ENCODE data around the gene ADORA1.

Gene ADORA1

GRCh38 chr1:203165800-203166161 lies 38.3 kb downstream of the ADORA1 start:
- TF ChIP-seq REST (IDR thresholded peaks at IDR 0.05; ENCODE audit: insufficient replicate concordance, low read depth) (no peak), GABPA (IDR thresholded peaks at IDR 0.05; ENCODE audit: low read depth) (no peak), SPI1 (IDR thresholded peaks at IDR 0.05; ENCODE audit: borderline replicate concordance, low read depth) (no peak), POLR2AphosphoS5 (IDR thresholded peaks at IDR 0.05; ENCODE audit: low read depth) (no peak)
- TF ChIP-seq, protein P1, sequence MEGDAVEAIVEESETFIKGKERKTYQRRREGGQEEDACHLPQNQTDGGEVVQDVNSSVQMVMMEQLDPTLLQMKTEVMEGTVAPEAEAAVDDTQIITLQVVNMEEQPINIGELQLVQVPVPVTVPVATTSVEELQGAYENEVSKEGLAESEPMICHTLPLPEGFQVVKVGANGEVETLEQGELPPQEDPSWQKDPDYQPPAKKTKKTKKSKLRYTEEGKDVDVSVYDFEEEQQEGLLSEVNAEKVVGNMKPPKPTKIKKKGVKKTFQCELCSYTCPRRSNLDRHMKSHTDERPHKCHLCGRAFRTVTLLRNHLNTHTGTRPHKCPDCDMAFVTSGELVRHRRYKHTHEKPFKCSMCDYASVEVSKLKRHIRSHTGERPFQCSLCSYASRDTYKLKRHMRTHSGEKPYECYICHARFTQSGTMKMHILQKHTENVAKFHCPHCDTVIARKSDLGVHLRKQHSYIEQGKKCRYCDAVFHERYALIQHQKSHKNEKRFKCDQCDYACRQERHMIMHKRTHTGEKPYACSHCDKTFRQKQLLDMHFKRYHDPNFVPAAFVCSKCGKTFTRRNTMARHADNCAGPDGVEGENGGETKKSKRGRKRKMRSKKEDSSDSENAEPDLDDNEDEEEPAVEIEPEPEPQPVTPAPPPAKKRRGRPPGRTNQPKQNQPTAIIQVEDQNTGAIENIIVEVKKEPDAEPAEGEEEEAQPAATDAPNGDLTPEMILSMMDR (IDR thresholded peaks at IDR 0.05; ENCODE audit: insufficient read depth, low read length), result no peak
- DNase-seq (ENCODE audit: low read depth in 1 of 2, low spot score in 1 of 2), result no peak

GRCh38 chr1:203166192-203166940 lies 38.8 kb downstream of the ADORA1 start:
- no peaks in the 10 kb centered on the region for H3K27me3 ChIP-seq (ENCODE audit: insufficient read depth, poor library complexity, severe bottlenecking)
- TF ChIP-seq POLR2AphosphoS5 (IDR thresholded peaks at IDR 0.05; ENCODE audit: low read depth) (no peak), GABPA (IDR thresholded peaks at IDR 0.05; ENCODE audit: low read depth) (no peak), SPI1 (IDR thresholded peaks at IDR 0.05; ENCODE audit: borderline replicate concordance, low read depth) (no peak), REST (IDR thresholded peaks at IDR 0.05; ENCODE audit: insufficient replicate concordance, low read depth) (no peak)
- TF ChIP-seq, protein P1 (IDR thresholded peaks at IDR 0.05; ENCODE audit: insufficient read depth, low read length), result peak; percentile 12
- no peak overlapping the region for H3K4me3 ChIP-seq (replicated peaks; ENCODE audit: insufficient read depth, low read length)
- DNase-seq (ENCODE audit: low read depth in 1 of 2, low spot score in 1 of 2), result peak in 1 of 2 experiments; percentile 56
- no peak overlapping the region for H3K27ac ChIP-seq (replicated peaks)

More at GRCh38 chr1:203165800-203166161, 38.3 kb downstream of the ADORA1 start:
- Histone ChIP-seq H3K27me3 (ENCODE audit: insufficient read depth, poor library complexity, severe bottlenecking) (no peaks in the 10 kb centered on the region), H3K4me3 (replicated peaks; ENCODE audit: insufficient read depth, low read length) (no peak overlapping the region), H3K27ac (replicated peaks) (no peak overlapping the region)

- H3K27ac ChIP-seq (replicated peaks), result no peak overlapping the region
- H3K4me3 ChIP-seq (replicated peaks; ENCODE audit: insufficient read depth, low read length), result no peak overlapping the region
- DNase-seq (ENCODE audit: low read depth in 1 of 2, low spot score in 1 of 2), result no peak
- TF ChIP-seq GABPA (IDR thresholded peaks at IDR 0.05; ENCODE audit: low read depth) (no peak), REST (IDR thresholded peaks at IDR 0.05; ENCODE audit: insufficient replicate concordance, low read depth) (no peak), POLR2AphosphoS5 (IDR thresholded peaks at IDR 0.05; ENCODE audit: low read depth) (no peak), SPI1 (IDR thresholded peaks at IDR 0.05; ENCODE audit: borderline replicate concordance, low read depth) (no peak)
- TF ChIP-seq, protein P1 (IDR thresholded peaks at IDR 0.05; ENCODE audit: insufficient read depth, low read length), result no peak
- H3K27me3 ChIP-seq (ENCODE audit: insufficient read depth, poor library complexity, severe bottlenecking), result no peaks in the 10 kb centered on the region
These were observed 39.7 kb downstream of the ADORA1 start for GRCh38 chr1:203167026-203167912.
